Activated CD8-positive, alpha-beta T cell treated with anti-CD3 and anti-CD28 coated beads for 36 hours (primary cell): ENCODE data around the gene IDH2. TPM values are rescaled to one million over a fixed set of nuclear protein-coding genes. Genes with fewer than 3 reads are reported as not detected.
A peak's percentile ranks its signal among the peaks of the same experiment; 100 is the strongest.

ENCODE experiments used
- ATAC-seq: fragments of 200-7000 bp; cut with Tn5 transposase; one replicate; pipeline ENCODE4 v1.10.0; 2021; ENCODE audit warnings: mild to moderate bottlenecking, moderate library complexity
- CTCF ChIA-PET: fragments of 350-600 bp; sonication (Branson Sonifier 250); formaldehyde crosslinking; loops from one replicate; lab custom pipeline; 2021; ENCODE audit warnings: antibody characterized with exemption; lab: Charles Lee
- POLR2A ChIA-PET: fragments of 350-600 bp; sonication (Branson Sonifier 250); formaldehyde crosslinking; loops from one replicate; lab custom pipeline; 2021; ENCODE audit warnings: antibody characterized with exemption; lab: Charles Lee
- DNase-seq: peaks from one replicate; pipeline ENCODE4 v3.0.0-alpha.2; 2020
- H3K27ac Mint-ChIP-seq: one replicate; pipeline ENCODE4 v1.8.0; 2021; ENCODE audit warnings: mild to moderate bottlenecking, mixed read lengths
- H3K27me3 Mint-ChIP-seq: one replicate; pipeline ENCODE4 v1.8.0; 2021; ENCODE audit warnings: mixed read lengths
- H3K36me3 Mint-ChIP-seq: one replicate; pipeline ENCODE4 v1.8.0; 2021; ENCODE audit warnings: low read depth, mixed read lengths
- H3K4me1 Mint-ChIP-seq: one replicate; pipeline ENCODE4 v1.8.0; 2021; ENCODE audit warnings: low read depth, mixed read lengths
- H3K4me3 Mint-ChIP-seq: one replicate; pipeline ENCODE4 v1.8.0; 2021; ENCODE audit warnings: mild to moderate bottlenecking, moderate library complexity, mixed read lengths
- H3K9me3 Mint-ChIP-seq: one replicate; pipeline ENCODE4 v1.8.0; 2021; ENCODE audit warnings: mixed read lengths
- intact Hi-C: fragments of 100-400 bp; cut with micrococcal nuclease; formaldehyde crosslinking; loops from one replicate; pipeline ENCODE4 v1.10.0; 2022
- total RNA-seq, 2 experiments: library from RNA; stranded (reverse); gene quantifications; one replicate each; pipeline ENCODE4 v1.2.3, GENCODE V29; 2021
- TF ChIP-seq, protein P1 (sequence below): fragments of 200-600 bp; IDR thresholded peaks from one replicate; pipeline ENCODE4 v1.8.0; 2022; ENCODE audit warnings: antibody characterized with exemption, mild to moderate bottlenecking

The IDH2 gene
- total RNA-seq, 2 experiments from 2014 or later = 171 to 180 TPM

DNA sequence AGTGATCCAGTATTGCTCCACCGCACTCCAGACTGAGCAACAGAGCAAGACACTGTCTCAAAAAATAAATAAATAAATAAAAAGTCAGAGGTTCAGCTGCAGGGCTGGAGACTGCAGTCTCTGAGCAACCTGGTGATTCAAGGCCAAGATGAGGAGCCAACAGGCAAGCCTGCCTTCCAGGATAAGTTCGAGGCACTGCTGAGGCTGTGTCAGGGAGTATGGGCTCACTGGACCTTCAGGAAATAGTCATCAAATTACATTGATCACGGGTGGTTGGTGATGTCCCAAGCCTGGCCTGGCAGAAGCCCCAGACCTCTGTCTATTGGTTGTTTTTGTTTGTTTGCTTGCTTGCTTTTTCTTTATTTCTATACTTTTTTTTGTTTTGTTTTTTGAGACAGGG, 41.5 kb downstream of the IDH2 start:
- TF ChIP-seq, protein P1, sequence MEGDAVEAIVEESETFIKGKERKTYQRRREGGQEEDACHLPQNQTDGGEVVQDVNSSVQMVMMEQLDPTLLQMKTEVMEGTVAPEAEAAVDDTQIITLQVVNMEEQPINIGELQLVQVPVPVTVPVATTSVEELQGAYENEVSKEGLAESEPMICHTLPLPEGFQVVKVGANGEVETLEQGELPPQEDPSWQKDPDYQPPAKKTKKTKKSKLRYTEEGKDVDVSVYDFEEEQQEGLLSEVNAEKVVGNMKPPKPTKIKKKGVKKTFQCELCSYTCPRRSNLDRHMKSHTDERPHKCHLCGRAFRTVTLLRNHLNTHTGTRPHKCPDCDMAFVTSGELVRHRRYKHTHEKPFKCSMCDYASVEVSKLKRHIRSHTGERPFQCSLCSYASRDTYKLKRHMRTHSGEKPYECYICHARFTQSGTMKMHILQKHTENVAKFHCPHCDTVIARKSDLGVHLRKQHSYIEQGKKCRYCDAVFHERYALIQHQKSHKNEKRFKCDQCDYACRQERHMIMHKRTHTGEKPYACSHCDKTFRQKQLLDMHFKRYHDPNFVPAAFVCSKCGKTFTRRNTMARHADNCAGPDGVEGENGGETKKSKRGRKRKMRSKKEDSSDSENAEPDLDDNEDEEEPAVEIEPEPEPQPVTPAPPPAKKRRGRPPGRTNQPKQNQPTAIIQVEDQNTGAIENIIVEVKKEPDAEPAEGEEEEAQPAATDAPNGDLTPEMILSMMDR = no peak
- Mint-ChIP-seq H3K4me1 (peaks cover 50% of the 10 kb centered on the region), H3K27ac (no peak overlapping the region), H3K4me3 (no peak overlapping the region), H3K36me3 (peaks cover 6% of the 10 kb centered on the region), H3K9me3 (no peaks in the 10 kb centered on the region), H3K27me3 (no peaks in the 10 kb centered on the region)
- ATAC-seq (no peak), DNase-seq (no peak)
- intact Hi-C loops = loop anchor here (10.0 kb wide), 1 partner anchor 56 kb away; the partner anchor contains the start of gene ZNF710
- ChIA-PET CTCF (interaction anchor here (1.1 to 1.6 kb wide), 2 partner anchors 10 to 15 kb away, joined by 3 to 7 read pairs; no protein-coding TSS in a partner anchor), POLR2A (interaction anchor here (1.3 to 2.2 kb wide), 2 partner anchors 22 to 27 kb away, joined by 4 to 10 read pairs; no protein-coding TSS in a partner anchor)

DNA sequence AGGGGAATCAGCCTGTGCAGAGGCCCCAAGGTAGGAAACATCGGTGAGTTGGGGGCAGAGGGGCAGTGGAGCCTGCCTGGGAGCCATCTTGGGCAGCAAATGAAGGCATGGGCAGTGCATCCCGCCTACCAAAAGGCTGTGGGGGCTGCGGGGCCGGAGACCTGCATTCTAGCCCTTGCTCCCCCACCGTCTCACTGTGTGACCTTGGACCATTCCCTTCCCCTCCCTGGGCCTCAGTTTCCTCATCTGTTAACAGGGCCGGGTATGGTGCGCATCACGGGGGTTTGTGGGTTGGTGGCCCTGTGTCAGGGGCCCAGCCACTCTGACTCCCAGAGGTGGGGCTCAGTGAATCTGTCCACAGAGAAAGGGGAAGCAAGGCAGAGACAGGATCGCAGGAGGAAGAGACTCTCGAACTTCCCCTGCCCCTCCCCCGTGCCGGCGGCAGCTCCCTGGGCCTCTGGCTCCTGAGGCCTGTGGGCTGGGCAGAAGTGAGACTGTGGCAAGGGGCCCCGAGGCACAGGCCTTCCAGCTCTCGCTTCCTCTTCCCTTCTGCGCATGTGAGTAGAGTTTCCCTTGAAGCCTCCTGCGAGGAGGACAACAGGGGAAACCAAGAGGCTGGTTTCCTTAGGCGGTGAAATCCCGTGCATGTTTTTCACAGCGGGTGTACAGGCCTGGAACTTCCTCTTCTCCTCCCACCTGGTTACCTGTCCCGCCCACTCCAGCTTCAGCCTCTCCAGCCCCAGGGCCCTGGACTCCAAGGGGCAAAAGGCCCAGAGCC, 42.9 kb downstream of the IDH2 start:
- H3K4me1 Mint-ChIP-seq = peaks cover 50% of the 10 kb centered on the region
- intact Hi-C loops = no loop called here

DNA sequence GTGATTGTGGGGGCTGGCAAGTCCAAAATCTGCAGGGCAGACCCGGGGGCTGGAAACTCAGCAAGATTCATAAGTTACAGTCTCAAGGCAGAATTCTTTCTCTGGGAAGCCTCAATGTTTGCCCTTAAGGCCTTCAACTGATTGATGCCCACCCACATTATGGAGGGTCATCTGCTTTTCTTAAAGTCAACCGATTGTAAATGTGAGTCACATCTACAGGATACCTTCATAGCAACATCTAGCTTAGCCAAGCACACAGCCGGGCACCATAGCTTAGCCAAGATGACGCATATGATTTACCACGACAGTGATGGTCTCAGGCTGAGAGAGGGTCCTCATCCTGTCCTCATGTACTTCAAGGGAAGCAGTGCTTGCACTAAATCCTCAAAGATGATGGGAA, 43.5 kb downstream of the IDH2 start:
- CTCF ChIA-PET = interaction anchor here (2.1 kb wide), 1 partner anchor 12 kb away, joined by 8 read pairs; no protein-coding TSS in a partner anchor
- Mint-ChIP-seq H3K27me3 (no peaks in the 10 kb centered on the region), H3K9me3 (no peaks in the 10 kb centered on the region), H3K36me3 (peaks cover 6% of the 10 kb centered on the region), H3K27ac (peak overlapping the region; percentile 94), H3K4me1 (peaks cover 45% of the 10 kb centered on the region), H3K4me3 (peak overlapping the region; percentile 18)
- ATAC-seq (no peak), DNase-seq (no peak)
- TF ChIP-seq, protein P1 = no peak
- intact Hi-C loops = no loop called here
- POLR2A ChIA-PET = interaction anchor here (1.1 to 2.2 kb wide), 4 partner anchors 19 to 165 kb away, joined by 3 to 10 read pairs (median 4); partner anchors contain the start of gene AP3S2

More for the DNA sequence above, 42.9 kb downstream of the IDH2 start:
- Mint-ChIP-seq H3K27me3 (no peaks in the 10 kb centered on the region), H3K4me3 (peak overlapping the region; percentile 54), H3K36me3 (peaks cover 6% of the 10 kb centered on the region), H3K27ac (peak overlapping the region; percentile 94), H3K9me3 (no peaks in the 10 kb centered on the region)
- ChIA-PET CTCF (interaction anchor here (2.1 kb wide), 1 partner anchor 12 kb away, joined by 8 read pairs; no protein-coding TSS in a partner anchor), POLR2A (interaction anchor here (0.8 to 2.2 kb wide), 5 partner anchors 19 to 309 kb away, joined by 3 to 10 read pairs (median 4); partner anchors contain the start of gene AP3S2)
- ATAC-seq = peak; percentile 96
- TF ChIP-seq, protein P1 = no peak
- DNase-seq = peak; percentile 90

DNA sequence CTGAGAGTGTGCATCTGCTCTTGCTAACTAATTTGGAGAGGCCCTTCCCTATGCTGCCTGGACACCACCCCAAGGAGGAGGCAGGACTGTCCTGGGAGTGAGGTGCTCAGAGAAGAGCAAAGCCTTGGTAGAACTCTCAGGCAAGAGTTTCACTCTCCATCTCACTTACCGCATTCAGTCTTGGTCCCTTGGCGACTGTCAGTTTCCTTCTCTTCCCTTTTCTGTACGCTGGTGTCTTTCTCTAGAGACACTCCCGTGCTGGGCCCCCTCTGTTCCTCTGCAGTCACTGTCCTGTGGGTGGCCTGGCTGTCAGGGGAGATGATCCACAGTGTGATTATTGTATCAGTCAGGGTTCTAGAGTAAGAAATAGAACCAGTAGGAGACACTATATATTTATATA, 44.0 kb downstream of the IDH2 start:
- DNase-seq = no peak
- CTCF ChIA-PET = interaction anchor here (2.1 kb wide), 1 partner anchor 13 kb away, joined by 8 read pairs; no protein-coding TSS in a partner anchor
- Mint-ChIP-seq H3K4me3 (no peak overlapping the region), H3K4me1 (peaks cover 43% of the 10 kb centered on the region), H3K36me3 (peaks cover 6% of the 10 kb centered on the region), H3K27ac (peak overlapping the region; percentile 52), H3K9me3 (no peaks in the 10 kb centered on the region), H3K27me3 (no peaks in the 10 kb centered on the region)
- intact Hi-C loops = no loop called here
- POLR2A ChIA-PET = interaction anchor here (1.1 to 1.4 kb wide), 2 partner anchors 18 to 165 kb away, joined by 4 read pairs; partner anchors contain the start of gene AP3S2
- no peak for ATAC-seq
- TF ChIP-seq, protein P1 = no peak
